Thymus (tissue), 11 donors: ENCODE results near the gene CCDC50. TPM values are rescaled to one million over a fixed set of nuclear protein-coding genes. Genes with fewer than 3 reads are reported as not detected.

Experiments used
- DNase-seq, 9 donors: peaks; one replicate each; pipeline ENCODE4 v3.0.0-alpha.2; 2013; ENCODE audit warnings: low spot score in 9 of 9, low read depth in 6 of 9, missing footprints in 1 of 9
- H3K27ac ChIP-seq, 2 donors: one replicate each; pipeline ENCODE4 v1.5.1; 2013; ENCODE audit warnings: control low read depth in 1 of 2, low read depth in 1 of 2, low read length in 1 of 2, mild to moderate bottlenecking in 1 of 2, moderate library complexity in 1 of 2
- H3K27me3 ChIP-seq, 2 donors: one replicate each; pipeline ENCODE4 v1.5.1; 2013; ENCODE audit warnings: low read length in 1 of 2; ENCODE audit not compliant: control insufficient read depth in 2 of 2, insufficient read depth in 1 of 2
- H3K36me3 ChIP-seq, 2 donors: one replicate each; pipeline ENCODE4 v1.5.1; 2013; ENCODE audit warnings: low read length in 1 of 2, mild to moderate bottlenecking in 1 of 2, moderate library complexity in 1 of 2; ENCODE audit not compliant: control insufficient read depth in 2 of 2, insufficient read depth in 2 of 2
- H3K4me1 ChIP-seq, 2 donors: one replicate each; pipeline ENCODE4 v1.5.1; 2013; ENCODE audit warnings: low read length in 2 of 2; ENCODE audit not compliant: control insufficient read depth in 2 of 2, insufficient read depth in 2 of 2
- H3K4me3 ChIP-seq, 2 donors: one replicate each; pipeline ENCODE4 v1.5.1; 2013; ENCODE audit warnings: low read length in 2 of 2, control low read depth in 1 of 2, mild to moderate bottlenecking in 1 of 2
- H3K9me3 ChIP-seq, 2 donors: one replicate each; pipeline ENCODE4 v1.5.1; 2013; ENCODE audit warnings: low read length in 1 of 2, mild to moderate bottlenecking in 1 of 2; ENCODE audit not compliant: control insufficient read depth in 2 of 2, insufficient read depth in 1 of 2
- WGBS: extraction: QIAGEN DNeasy Blood & Tissue Kit; methylation state at CpG from one replicate; pipeline ENCODE4 v1.1.7; 2013; 5-methylcytosine and 5-hydroxymethylcytosine counted together
- polyA plus RNA-seq: library from polyadenylated mRNA; stranded (reverse); fragments of 200-250 nt; gene quantifications from one replicate; pipeline ENCODE4 v1.2.3, GENCODE V29; 2013
- total RNA-seq: library from RNA; stranded (reverse); fragments of 120-200 nt; gene quantifications from one replicate; pipeline ENCODE4 v1.2.4, GENCODE V29; 2013
- donor health status: healthy.

Gene CCDC50
- total and polyA plus RNA-seq, 2 donors: 22.0 to 30.9 TPM

DNA sequence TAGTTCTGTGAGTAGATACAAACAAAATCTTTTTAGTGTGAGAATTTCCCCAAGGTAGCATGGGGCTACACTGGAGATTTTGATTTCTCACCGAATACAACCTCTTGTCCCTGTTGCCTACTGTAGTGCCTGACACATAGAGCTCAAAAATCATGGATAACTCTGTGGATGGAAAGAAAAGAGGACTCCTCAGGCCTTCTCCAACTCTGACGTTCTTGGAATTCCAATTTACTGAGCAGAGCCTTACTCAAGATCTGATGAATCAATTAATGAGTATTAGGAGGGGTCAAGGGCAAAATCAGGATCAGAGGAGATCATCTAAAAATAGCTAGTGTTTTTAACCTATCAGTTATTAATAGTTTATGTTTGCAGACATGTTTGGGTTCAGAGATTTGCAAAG is 85.1 kb downstream of the CCDC50 start:
- Histone ChIP-seq H3K4me3 (no peak overlapping the region), H3K9me3 (no peaks in the 10 kb centered on the region), H3K27ac (no peak overlapping the region), H3K4me1 (no peaks in the 10 kb centered on the region), H3K36me3 (no peaks in the 10 kb centered on the region), H3K27me3 (no peaks in the 10 kb centered on the region)
- WGBS: 45% methylated on average over 2 of the region's 2 CpGs
- DNase-seq: no peak

- DNase-seq: no peak
- Histone ChIP-seq H3K4me3 (no peak overlapping the region), H3K27me3 (no peaks in the 10 kb centered on the region), H3K27ac (no peak overlapping the region), H3K4me1 (no peaks in the 10 kb centered on the region), H3K9me3 (no peaks in the 10 kb centered on the region), H3K36me3 (no peaks in the 10 kb centered on the region)
- WGBS: 97% methylated on average over 1 of the region's 1 CpG
These were observed 85.5 kb downstream of the CCDC50 start for GRCh38 chr3:191414732-191415131.

GRCh38 chr3:191415566-191415965 is 86.4 kb downstream of the CCDC50 start:
- 87% methylated on average over 9 of the region's 9 CpGs for WGBS
- H3K27ac ChIP-seq: no peak overlapping the region
- no peaks in the 10 kb centered on the region for H3K9me3 ChIP-seq
- no peak overlapping the region for H3K4me3 ChIP-seq
- no peaks in the 10 kb centered on the region for H3K27me3 ChIP-seq
- DNase-seq: no peak
- H3K4me1 ChIP-seq: no peaks in the 10 kb centered on the region
- H3K36me3 ChIP-seq: no peaks in the 10 kb centered on the region

- Histone ChIP-seq H3K4me1 (no peaks in the 10 kb centered on the region), H3K27ac (no peak overlapping the region), H3K36me3 (no peaks in the 10 kb centered on the region), H3K9me3 (no peaks in the 10 kb centered on the region), H3K4me3 (no peak overlapping the region), H3K27me3 (no peaks in the 10 kb centered on the region)
- WGBS: 90% methylated on average over 6 of the region's 6 CpGs
- no peak for DNase-seq
These were observed 88.2 kb downstream of the CCDC50 start for GRCh38 chr3:191417457-191417729.

- Histone ChIP-seq H3K9me3 (no peaks in the 10 kb centered on the region), H3K4me1 (no peaks in the 10 kb centered on the region), H3K27me3 (no peaks in the 10 kb centered on the region), H3K4me3 (no peak overlapping the region), H3K27ac (no peak overlapping the region), H3K36me3 (no peaks in the 10 kb centered on the region)
- no peak for DNase-seq
- WGBS: 95% methylated on average over 2 of the region's 2 CpGs
These were observed 91.6 kb downstream of the CCDC50 start for GRCh38 chr3:191420771-191421170.

GRCh38 chr3:191424881-191425280 is 95.7 kb downstream of the CCDC50 start:
- Histone ChIP-seq H3K4me3 (no peak overlapping the region), H3K9me3 (no peaks in the 10 kb centered on the region), H3K36me3 (no peaks in the 10 kb centered on the region), H3K27ac (no peak overlapping the region), H3K4me1 (no peaks in the 10 kb centered on the region), H3K27me3 (no peaks in the 10 kb centered on the region)
- no peak for DNase-seq
- WGBS: 77% methylated on average over 3 of the region's 3 CpGs

DNA sequence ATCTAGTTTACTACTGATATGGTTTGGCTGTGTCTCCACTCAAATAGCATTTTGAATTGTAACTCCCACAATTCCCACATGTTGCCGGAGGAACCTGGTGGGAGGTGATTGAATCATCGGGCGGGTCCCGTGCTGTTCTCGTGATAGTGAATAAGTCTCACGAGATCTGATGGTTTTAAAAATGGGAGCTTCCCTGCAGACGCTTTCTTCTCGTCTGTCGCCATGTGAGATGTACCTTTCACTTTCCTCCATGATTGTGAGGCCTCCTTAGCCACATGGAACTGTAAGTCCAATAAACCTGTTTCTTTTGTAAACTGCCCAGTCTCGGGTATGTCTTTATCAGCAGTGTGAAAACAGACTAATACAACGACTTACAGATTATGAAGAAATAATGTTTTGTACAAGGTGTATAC is 96.1 kb downstream of the CCDC50 start:
- no peak overlapping the region for H3K27ac ChIP-seq
- DNase-seq: no peak
- no peak overlapping the region for H3K4me3 ChIP-seq
- no peaks in the 10 kb centered on the region for H3K4me1 ChIP-seq
- 95% methylated on average over 11 of the region's 11 CpGs for WGBS
- no peaks in the 10 kb centered on the region for H3K9me3 ChIP-seq
- no peaks in the 10 kb centered on the region for H3K36me3 ChIP-seq
- no peaks in the 10 kb centered on the region for H3K27me3 ChIP-seq

- no peaks in the 10 kb centered on the region for H3K4me1 ChIP-seq
- WGBS: 90% methylated on average over 1 of the region's 1 CpG
These were observed 97.1 kb downstream of the CCDC50 start for GRCh38 chr3:191426311-191426710.

DNA sequence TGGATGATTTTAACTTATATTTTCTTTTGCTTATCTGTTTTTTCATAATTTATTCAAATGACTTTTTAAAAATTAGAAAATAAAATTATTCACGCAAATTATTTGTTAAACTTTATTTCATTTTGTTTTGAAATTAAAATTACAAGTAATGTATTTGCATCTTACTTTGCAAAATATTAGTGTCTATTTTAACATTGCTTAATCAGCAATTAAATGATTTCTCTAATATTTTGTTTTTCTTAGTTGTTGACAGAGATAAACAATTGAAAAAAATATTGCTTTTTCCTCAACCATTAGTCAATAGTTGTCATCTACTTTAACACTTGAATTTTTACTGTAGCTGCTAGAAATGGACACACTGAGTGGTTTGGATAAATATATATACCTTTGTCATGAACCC is 99.0 kb downstream of the CCDC50 start:
- H3K36me3 ChIP-seq: no peaks in the 10 kb centered on the region
- no peak for DNase-seq
- no peaks in the 10 kb centered on the region for H3K4me1 ChIP-seq
- H3K9me3 ChIP-seq: no peaks in the 10 kb centered on the region
- no peak overlapping the region for H3K4me3 ChIP-seq
- 95% methylated on average over 1 of the region's 1 CpG for WGBS
- no peaks in the 10 kb centered on the region for H3K27me3 ChIP-seq
- H3K27ac ChIP-seq: no peak overlapping the region

More at GRCh38 chr3:191426311-191426710, 97.1 kb downstream of the CCDC50 start:
- H3K36me3 ChIP-seq: no peaks in the 10 kb centered on the region
- H3K27me3 ChIP-seq: no peaks in the 10 kb centered on the region
- H3K4me3 ChIP-seq: no peak overlapping the region
- H3K9me3 ChIP-seq: no peaks in the 10 kb centered on the region
- no peak overlapping the region for H3K27ac ChIP-seq
- DNase-seq: no peak

GRCh38 chr3:191430103-191430502 is 100.9 kb downstream of the CCDC50 start:
- 71% methylated on average over 4 of the region's 4 CpGs for WGBS
- DNase-seq: no peak

More at GRCh38 chr3:191430103-191430502, 100.9 kb downstream of the CCDC50 start:
- no peak overlapping the region for H3K4me3 ChIP-seq
- H3K4me1 ChIP-seq: no peaks in the 10 kb centered on the region
- H3K27me3 ChIP-seq: no peaks in the 10 kb centered on the region
- H3K9me3 ChIP-seq: no peaks in the 10 kb centered on the region
- no peaks in the 10 kb centered on the region for H3K36me3 ChIP-seq
- no peak overlapping the region for H3K27ac ChIP-seq
